DND-41 (cell line): ENCODE measurements around the gene ABLIM3.

Source experiments
- CTCF ChIP-seq: IDR thresholded peaks from 2 replicates; pipeline ENCODE4 v1.5.1; 2012; ENCODE audit warnings: borderline replicate concordance, low read length, moderate library complexity, mild to moderate bottlenecking; ENCODE audit not compliant: poor library complexity, severe bottlenecking; ENCODE audit errors: extremely low read depth
- EZH2 ChIP-seq: IDR thresholded peaks from 3 replicates; pipeline ENCODE4 v1.6.1; 2012; ENCODE audit warnings: borderline replicate concordance, low read depth, mild to moderate bottlenecking, moderate library complexity, low read length, inconsistent platforms; ENCODE audit not compliant: severe bottlenecking

- TF ChIP-seq CTCF (no peak), EZH2 (no peak)
Measured at GRCh38 chr5:149299451-149300054, 158.3 kb downstream of the ABLIM3 start.
